ENCODE measurements around the gene PPARG. TPM values are rescaled to one million over a fixed set of nuclear protein-coding genes. Genes with fewer than 3 reads are reported as not detected.

The PPARG gene
- total and polyA plus RNA-seq, 2 experiments from 2014 or later: 25.1 to 37.9 TPM

DNA sequence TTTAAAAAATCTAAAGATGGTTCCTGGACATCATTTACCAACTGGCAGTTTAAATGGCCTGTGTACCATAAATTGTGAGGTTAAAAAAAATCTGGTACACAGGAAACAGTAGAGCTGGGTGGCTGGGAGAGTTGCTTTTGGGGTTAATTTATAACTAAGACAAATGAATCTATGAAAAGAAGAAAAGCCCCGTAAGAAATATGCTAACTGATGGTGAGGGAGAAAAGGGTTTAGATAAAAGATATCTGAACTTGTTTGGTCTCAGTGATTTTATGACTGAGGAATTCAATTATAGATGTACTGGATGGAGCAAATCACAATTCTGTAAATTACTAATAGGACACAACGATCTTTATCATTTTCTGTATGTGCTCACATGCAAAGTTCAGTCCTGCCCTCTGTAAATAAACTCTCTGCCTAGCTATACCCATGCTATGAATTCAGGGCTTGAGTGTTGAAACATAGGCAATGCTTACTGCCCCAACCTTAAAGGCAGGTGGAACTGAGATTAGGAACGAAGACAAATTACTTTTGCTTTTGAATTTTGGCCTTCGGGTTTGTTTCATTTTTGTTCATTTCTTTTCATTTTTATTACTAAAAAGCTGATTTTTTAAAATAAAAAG, 28.0 kb downstream of the PPARG start:
- Histone ChIP-seq H3K9me3 (ENCODE audit: low read depth) (no peaks in the 10 kb centered on the region), H4K20me1 (ENCODE audit: insufficient read depth, poor library complexity, severe bottlenecking) (no peaks in the 10 kb centered on the region), H3K36me3 (replicated peaks; ENCODE audit: insufficient read depth, low read depth) (no peaks in the 10 kb centered on the region), H3K27ac (no peak overlapping the region), H2AFZ (no peak overlapping the region), H3K4me1 (ENCODE audit: insufficient read depth) (no peaks in the 10 kb centered on the region), H3K4me2 (peak overlapping the region; percentile 57), H3K4me3 (no peak overlapping the region), H3K27me3 (no peaks in the 10 kb centered on the region), H3K9me2 (replicated peaks; ENCODE audit: insufficient read depth) (no peaks in the 10 kb centered on the region), H3K79me2 (peaks cover 18% of the 10 kb centered on the region)
- TF ChIP-seq EZH2 (IDR thresholded peaks at IDR 0.05; ENCODE audit: borderline replicate concordance) (no peak), EZH2phosphoT487 (IDR thresholded peaks at IDR 0.05; ENCODE audit: low read depth, severe bottlenecking, unreplicated experiment) (no peak)
- TF ChIP-seq, protein P1, sequence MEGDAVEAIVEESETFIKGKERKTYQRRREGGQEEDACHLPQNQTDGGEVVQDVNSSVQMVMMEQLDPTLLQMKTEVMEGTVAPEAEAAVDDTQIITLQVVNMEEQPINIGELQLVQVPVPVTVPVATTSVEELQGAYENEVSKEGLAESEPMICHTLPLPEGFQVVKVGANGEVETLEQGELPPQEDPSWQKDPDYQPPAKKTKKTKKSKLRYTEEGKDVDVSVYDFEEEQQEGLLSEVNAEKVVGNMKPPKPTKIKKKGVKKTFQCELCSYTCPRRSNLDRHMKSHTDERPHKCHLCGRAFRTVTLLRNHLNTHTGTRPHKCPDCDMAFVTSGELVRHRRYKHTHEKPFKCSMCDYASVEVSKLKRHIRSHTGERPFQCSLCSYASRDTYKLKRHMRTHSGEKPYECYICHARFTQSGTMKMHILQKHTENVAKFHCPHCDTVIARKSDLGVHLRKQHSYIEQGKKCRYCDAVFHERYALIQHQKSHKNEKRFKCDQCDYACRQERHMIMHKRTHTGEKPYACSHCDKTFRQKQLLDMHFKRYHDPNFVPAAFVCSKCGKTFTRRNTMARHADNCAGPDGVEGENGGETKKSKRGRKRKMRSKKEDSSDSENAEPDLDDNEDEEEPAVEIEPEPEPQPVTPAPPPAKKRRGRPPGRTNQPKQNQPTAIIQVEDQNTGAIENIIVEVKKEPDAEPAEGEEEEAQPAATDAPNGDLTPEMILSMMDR (IDR thresholded peaks at IDR 0.05; ENCODE audit: poor library complexity): no peak
- 59% methylated on average over 4 of the region's 4 CpGs for WGBS (ENCODE audit: low lambda C conversion rate, missing lambda C conversion rate)
- DNase-seq (ENCODE audit: low spot score): peak; percentile 5

DNA sequence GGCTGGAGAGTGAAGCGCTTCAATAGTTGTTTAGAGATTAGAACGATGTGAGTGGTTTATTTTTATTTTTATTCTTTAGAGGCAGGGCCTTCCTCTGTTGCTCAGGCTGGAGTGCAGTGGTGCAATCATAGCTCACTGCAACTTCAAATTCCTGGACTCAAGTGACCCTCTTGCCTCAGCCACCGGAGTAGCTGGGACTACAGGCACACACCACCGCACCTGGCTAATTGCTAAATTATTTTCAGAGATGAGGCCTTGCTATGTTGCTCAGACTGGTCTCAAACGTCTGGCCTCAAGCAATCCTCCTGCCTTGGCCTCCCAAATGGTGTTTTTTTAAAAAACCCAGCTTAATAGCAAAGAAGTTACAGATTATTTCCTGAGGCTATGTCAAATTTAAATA, 29.0 kb downstream of the PPARG start:
- no peak for DNase-seq (ENCODE audit: low spot score)
- 79% methylated on average over 5 of the region's 5 CpGs for WGBS (ENCODE audit: low lambda C conversion rate, missing lambda C conversion rate)
- Histone ChIP-seq H3K4me1 (ENCODE audit: insufficient read depth) (no peaks in the 10 kb centered on the region), H3K9me3 (ENCODE audit: low read depth) (no peaks in the 10 kb centered on the region), H3K4me2 (no peak overlapping the region), H3K79me2 (peaks cover 24% of the 10 kb centered on the region), H3K4me3 (no peak overlapping the region), H3K27me3 (no peaks in the 10 kb centered on the region), H3K36me3 (replicated peaks; ENCODE audit: insufficient read depth, low read depth) (no peaks in the 10 kb centered on the region), H2AFZ (no peak overlapping the region), H3K9me2 (replicated peaks; ENCODE audit: insufficient read depth) (no peaks in the 10 kb centered on the region), H3K27ac (no peak overlapping the region), H4K20me1 (ENCODE audit: insufficient read depth, poor library complexity, severe bottlenecking) (no peaks in the 10 kb centered on the region)
- no peak for TF ChIP-seq EZH2 (IDR thresholded peaks at IDR 0.05; ENCODE audit: borderline replicate concordance)
- TF ChIP-seq, protein P1 (IDR thresholded peaks at IDR 0.05; ENCODE audit: poor library complexity): no peak
- no peak for TF ChIP-seq EZH2phosphoT487 (IDR thresholded peaks at IDR 0.05; ENCODE audit: low read depth, severe bottlenecking, unreplicated experiment)

DNA sequence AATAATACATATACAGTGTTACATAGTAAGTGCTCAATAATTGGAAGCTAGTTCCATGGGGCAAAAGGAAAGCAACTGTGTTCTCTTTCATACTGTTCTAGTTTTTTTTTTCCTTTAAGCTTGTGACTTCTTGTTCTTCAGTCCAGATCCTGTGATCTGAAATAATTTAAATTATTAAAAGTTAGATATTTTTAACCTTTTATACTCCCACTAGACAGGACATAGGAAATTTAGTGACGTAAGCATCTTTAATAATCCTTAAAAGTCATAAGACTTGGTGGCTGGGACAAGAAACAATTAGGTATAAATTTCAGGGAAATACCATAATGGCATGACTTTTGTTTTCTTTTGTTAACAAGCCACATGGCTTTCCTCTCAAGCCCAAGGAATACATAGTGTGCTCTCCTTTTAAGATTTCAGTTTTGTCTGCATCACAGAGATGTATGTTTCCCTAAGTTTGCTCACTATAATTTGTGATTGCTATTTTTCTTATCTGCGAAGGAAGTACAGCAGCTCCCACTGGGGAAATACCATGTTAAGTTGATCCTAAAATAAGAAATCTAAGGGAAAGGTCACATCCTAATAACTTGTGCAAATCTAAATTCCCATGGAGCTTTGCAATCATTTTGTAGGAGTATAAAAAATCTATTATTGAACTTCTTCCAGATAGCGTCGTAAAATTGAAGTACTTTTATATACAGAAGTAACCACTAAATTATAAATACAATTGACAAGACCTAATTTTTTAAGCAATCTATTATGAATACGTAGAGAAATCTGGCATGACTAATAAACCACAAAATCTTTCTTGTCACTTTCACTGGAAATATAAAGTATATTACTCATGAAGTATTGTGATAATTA, 30.1 kb downstream of the PPARG start:
- no peaks in the 10 kb centered on the region for H3K4me1 ChIP-seq (ENCODE audit: insufficient read depth)
- WGBS (ENCODE audit: low lambda C conversion rate, missing lambda C conversion rate): 92% methylated on average over 5 of the region's 5 CpGs

More for the DNA sequence above, 30.1 kb downstream of the PPARG start:
- Histone ChIP-seq H3K27me3 (no peaks in the 10 kb centered on the region), H3K27ac (no peak overlapping the region), H3K9me3 (ENCODE audit: low read depth) (no peaks in the 10 kb centered on the region), H2AFZ (no peak overlapping the region), H4K20me1 (ENCODE audit: insufficient read depth, poor library complexity, severe bottlenecking) (no peaks in the 10 kb centered on the region), H3K4me3 (no peak overlapping the region), H3K9me2 (replicated peaks; ENCODE audit: insufficient read depth) (no peaks in the 10 kb centered on the region), H3K36me3 (replicated peaks; ENCODE audit: insufficient read depth, low read depth) (no peaks in the 10 kb centered on the region), H3K4me2 (no peak overlapping the region), H3K79me2 (peaks cover 20% of the 10 kb centered on the region)
- TF ChIP-seq EZH2phosphoT487 (IDR thresholded peaks at IDR 0.05; ENCODE audit: low read depth, severe bottlenecking, unreplicated experiment) (no peak), EZH2 (IDR thresholded peaks at IDR 0.05; ENCODE audit: borderline replicate concordance) (no peak)
- TF ChIP-seq, protein P1 (IDR thresholded peaks at IDR 0.05; ENCODE audit: poor library complexity): no peak
- DNase-seq (ENCODE audit: low spot score): no peak

All from hepatocyte (in vitro differentiated cells).